ENCODE measurements around the gene MSI1.
"Not testable (repeated sequence)": the region's sequence is repeated elsewhere in the genome, so short reads cannot be mapped to it uniquely, and the experiment has no call there.

Gene MSI1

DNA sequence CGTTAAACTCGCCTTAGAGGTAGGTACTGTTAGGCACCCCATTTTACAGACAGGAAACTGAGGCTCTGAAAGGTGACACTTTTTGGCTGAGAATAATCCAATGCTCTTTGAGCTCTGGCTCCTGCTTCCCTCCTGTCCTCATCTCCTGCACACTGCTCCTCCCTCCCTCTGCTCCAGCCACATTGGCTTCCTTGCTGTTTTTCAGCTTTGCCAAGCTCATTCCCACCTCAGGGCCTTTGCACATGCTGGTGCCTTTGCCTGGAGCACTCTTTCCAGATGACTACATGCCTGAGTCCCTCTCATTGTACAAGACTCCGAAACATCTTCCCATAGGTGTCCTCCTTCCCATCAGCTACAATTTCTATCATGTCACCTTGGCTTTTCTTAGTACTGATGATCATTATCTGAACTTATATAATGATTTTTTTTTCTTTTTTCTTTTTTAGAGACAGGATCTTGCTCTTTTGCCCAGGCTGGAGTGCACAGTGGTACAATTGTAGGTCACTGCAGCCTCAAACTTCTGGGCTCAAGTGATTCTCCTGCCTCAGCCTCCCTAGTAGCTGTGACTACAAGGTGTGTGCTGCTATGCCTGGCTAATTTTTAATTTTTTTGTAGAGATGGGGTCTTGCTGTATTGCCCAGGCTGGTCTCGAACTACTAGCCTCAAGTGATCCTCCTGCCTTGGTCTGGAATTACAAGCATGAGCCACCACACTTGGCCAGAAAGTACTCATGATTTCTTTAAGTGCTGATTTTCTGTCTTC lies 15.2 kb downstream of the MSI1 start:
- no peak for DNase-seq

DNA sequence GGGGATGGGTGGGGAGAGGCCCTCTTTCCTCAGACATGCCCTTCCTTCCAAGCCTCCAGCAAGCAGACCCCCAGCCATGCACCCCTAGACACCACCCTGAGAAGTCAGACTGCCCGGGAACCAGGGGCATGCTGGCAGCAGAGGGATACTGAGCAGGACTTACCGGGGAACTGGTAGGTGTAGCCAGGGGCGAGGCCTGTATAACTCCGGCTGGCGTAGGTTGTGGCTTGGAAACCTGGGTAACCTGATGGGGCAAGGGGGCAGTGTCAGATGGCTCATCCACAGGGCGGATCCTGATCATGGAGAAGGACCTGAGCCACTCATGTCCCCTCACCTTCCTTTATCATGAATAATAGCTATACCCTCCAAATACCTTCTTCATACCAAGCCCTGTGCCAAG lies 15.8 kb downstream of the MSI1 start:
- DNase-seq: no peak

DNA sequence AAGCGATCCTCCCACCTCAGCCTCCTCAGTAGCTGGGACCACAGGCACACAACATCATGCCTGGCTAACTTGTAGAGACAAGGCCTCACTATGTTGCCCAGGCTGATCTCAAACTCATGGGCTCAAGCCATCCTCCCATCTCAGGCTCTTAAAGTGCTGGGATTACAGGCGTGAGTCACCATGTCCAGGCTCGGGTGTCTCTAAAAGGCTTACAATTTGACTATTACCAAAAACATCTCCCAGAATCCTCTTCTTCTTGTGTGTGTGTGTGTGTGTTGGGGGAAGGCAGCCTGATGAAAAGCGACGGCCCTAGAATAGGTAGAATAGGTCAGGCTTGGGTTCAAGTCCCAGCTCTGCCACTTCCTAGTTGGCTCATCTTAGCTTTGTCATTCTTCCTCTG lies 16.8 kb downstream of the MSI1 start:
- DNase-seq: no peak

DNA sequence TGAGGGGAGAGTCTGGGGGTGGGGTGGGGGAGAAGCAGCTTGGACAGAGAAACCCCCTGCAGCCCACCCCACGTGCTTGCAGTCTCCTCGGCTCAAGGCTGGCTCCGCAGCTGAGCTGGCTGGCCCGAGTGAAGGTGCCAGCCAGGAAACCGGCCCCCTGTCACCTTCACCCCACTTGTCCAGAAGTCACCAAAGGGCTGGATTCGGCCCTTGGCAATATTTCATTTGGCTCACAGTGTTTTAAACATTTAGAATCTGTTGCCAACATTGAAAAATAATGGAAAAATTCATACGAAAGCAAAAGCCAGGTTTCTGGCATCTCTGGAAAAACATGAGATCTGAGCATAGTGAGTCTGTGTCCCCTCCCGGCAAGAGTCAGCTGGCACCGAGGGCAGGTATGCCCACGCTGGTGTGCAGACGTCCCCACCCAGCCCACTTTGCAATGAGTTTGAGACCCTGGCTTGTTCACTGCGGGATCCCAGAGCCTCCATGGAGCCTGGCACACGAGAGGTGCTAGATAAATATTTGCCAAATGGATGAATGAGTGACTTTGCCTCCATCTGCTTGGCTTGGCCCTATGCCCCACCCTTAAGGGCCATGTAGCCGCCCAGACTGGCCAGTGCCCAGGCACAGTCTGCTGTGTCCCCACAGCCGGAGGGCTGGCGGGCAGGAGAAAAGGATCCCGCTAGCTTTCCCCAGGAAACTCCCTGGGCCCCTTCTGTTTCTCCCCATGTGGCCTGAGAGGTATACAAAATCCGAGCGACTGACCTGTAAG lies 18.2 kb downstream of the MSI1 start:
- DNase-seq: no peak

DNA sequence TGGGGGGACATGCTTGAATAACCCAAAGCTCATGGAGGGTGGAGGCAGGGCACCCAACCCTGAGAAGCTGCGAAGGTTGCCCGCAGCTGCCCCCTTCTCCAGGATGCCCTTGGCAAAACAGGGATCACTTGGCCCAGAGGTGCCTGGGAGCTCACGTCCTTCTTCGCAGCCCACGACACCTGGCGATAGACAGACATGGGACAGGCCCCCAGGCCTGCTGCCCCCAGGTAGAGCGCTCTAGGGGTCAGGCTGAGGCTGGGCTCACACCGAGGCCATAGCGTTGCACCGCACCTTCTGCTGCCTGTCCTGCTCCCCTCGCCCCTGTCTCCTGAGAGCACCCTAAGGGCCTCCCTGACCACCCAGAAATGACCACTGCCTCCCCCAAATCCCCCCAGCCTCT lies 21.2 kb downstream of the MSI1 start:
- DNase-seq: no peak

DNA sequence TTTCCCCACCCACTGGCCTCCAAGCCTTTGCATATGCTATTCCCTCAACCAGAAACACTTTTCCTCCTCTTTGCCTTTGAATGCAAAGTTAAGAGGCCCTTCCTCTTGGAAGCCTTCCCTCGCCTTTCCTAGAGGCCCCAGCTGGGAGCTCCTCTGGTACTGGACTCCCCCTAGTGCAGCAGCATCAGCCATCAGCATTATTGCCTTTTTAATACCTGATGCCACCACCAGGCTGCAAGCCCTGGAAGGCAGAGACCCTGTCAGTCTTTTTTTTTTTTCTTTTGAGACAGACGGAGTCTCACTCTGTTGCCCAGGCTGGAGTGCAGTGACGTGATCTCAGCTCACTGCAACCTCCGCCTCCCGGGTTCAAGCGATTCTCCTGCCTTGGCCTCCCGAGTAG lies 22.3 kb downstream of the MSI1 start:
- no peak for DNase-seq

DNA sequence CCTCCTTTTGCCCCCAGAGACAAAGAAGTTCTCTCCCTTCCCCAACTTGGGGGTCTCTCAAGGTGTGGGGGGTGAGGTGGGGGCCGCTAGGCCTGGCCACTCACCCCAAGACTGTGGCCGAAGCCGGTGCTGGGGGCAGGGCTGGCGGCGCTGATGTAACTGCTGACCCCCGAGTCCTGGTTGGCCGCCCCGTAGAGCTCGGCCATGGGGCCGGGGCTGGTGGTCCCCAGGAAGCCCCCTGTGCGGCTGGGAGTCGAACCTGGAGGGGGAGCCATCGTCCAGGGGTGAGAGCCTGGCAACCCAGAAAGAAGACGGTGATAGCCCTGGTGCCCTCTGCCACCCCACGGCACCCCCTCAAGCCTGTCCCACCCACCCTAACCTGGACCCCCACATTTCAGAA lies 22.9 kb downstream of the MSI1 start:
- DNase-seq: no peak

DNA sequence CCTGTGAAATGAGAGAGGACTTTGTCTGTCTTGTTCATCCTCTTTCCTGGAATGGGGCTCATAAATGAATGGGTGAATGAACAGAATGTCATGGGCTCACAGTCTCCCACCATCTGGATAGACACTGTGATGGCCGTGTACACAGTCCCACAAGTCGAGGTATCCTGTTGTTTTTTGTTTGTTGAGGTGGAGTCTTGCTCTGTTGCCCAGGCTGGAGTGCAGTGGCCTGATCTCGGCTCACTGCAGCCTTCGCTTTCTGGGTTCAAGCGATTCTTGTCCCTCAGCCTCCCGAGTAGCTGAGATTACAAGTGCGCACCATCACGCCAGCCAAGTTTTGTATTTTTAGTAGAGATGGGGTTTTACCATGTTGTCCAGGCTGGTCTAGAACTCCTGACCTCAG lies 25.3 kb downstream of the MSI1 start:
- no peak for DNase-seq

DNA sequence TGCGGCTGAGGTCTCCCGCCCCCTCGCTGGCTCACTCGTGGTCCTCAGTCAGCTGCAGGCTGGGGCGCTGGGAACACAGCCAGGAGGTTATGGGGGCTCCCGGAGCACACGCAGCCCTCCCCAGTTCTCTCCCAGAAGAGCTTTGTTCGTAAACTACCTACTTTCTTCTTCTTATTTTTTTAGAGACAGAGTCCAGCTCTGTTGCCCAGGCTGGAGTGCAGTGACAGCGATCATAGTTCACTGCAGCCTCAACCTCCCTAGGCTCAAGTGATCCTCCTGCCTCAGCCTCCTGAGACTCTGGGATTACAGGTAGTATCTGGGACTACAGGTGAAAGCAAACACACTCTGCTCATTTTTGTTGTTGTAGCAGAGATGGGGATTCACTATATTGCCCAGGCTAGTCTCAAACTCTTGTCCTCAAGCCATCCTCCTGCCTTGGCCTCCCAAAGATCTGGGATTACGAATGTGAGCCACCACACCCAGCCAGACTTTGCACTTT lies 25.9 kb downstream of the MSI1 start:
- DNase-seq: no peak

DNA sequence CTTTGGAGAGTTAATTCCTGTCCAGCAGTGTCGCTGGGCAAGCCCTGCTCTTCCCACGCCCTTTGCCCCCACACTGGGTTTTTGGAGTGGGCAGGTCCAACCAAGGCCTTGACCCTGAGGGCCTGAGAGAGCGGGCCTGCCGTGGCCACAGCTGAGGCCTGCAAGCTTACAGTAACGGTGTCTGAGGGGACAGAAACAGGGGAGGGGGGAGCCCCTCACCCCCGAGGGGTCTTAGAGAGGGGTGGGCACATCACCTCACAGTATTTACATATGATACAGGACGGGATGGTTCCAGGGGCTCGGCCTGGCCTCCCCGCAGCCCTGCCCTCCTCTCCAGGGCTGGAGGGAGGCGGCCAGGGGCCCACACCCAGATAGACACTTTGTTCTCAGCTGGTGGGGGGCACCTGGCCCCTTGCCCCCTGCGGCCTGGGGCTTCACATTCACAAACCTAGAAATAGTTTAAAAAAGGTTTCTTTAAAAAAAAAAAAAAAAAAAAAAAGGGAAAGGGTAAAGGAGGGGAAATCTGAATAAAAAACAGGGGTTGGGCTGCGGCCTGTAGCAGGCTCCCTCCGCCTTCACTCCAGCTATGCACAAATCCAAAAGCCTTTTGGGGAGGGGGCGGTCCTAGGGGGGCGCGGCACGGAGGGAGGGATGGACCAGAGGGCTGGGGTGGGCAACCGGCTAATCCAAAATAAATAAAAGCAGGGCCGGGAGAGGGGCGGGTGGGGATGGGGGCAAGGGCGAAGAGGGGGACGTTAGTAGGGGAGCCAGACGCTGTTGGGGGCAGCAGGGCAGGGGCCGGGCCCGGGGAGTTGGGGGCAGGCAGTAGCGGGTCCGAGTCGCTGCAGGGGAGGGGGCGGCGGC lies 26.6 kb downstream of the MSI1 start:
- no peak for DNase-seq

DNA sequence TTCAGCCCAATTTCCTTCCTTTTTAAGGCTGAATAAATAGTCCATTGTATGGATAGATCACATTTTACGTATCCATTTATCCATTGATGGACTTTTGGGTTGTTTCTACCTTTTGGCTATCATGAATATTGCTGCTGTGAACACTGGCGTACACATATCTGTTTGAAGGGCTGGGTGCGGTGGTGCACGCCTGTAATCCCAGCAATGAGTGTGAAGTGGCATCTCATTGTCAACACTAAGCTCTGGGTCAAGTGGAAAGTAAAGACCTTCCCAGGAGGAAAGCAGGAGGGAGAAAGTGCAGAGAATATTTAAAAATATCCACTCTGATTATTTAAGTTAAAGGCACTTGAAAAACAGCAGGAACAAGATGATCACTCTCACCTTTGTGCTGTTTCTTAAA lies 29.7 kb downstream of the MSI1 start:
- no peak for DNase-seq

DNA sequence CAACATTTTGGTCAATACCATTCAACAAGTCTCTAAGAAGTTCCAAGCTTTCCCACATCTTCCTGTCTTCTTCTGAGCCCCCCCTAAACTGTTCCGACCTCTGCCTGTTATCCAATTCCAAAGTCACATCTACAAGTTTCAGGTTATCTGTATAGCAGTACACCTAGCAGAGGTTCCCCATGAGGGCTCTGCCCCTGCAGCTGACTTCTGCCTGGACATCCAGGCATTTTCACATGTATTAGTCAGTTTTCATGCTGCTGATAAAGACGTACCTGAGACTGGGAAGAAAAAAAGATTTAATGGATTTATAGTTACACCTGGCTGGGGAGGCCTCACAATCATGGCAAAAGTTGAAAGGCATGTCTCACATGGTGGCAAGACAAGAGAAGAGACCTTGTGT lies 31.2 kb downstream of the MSI1 start:
- DNase-seq: no peak

DNA sequence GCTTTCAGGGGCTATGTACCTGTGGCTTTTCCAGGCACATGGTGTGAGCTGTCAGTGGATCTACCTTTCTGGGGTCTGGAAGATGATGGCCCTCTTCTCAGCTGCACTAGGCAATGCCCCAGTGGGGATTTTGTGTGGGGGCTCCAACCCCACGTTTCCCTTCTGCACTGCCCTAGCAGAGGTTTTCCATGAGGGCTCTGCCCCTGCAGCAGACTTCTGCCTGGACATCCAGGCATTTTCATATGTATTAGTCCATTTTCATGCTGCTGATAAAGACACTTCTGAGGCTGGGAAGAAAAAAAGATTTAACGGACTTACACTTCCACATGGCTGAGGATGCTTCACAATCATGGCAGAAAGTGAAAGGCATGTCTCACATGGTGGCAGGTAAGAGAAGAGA lies 32.6 kb downstream of the MSI1 start:
- DNase-seq: not testable (repeated sequence)

DNA sequence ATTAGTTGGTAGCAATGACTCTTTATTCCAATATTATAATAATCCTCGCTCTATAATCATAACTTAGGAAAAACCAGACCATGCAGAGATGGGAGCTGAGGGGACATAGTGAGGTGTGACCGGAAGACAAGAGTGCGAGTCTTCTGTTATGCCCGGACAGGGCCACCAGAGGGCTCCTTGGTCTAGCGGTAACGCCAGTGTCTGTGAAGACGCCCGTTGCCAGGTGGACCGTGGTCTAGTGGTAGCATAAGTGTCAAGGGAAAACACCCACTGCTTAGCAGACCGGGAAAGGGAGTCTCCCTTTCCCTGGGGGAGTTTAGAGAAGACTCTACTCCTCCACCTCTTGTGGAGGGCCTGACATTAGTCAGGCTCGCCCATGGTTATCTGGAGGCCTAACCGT lies 33.5 kb downstream of the MSI1 start:
- DNase-seq: not testable (repeated sequence)

DNA sequence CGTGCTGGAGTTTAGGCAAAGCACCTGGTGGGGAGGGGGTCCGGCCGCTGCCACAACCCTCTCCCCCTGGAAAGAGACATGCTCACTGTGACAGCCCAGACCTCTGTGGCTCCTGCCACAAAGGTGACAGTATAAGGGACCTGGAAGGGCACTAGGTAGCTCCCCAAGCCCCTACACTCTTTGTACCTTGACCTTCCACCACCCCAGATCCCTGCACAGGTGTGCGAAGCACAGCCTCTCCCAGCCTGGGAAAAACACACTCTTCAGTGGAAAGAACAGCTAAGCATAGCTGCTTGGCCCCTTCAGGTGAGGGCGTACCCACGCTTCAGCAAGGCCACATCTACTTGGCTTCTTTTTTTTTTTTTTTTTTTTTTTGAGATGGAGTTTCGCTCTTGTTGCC lies 36.4 kb downstream of the MSI1 start:
- no peak for DNase-seq

DNA sequence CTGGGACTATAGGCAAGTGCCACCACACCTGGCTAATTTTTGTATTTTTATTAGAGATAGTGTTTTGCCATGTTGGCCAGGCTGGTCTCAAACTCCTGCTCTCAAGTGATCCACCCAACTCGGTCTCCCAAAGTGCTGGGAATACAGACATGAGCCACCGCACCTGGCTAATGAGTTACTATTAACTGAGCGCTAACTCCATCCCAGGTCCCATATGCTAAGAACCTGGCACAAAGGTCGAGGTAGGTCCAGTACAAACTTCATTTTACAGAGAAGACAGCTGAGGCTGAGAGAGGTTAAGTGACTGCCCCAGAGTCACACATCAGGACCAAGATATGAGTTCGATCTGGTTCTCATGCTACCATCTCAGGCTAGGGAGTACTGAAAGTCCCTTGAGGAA lies 36.9 kb downstream of the MSI1 start:
- DNase-seq: no peak

DNA sequence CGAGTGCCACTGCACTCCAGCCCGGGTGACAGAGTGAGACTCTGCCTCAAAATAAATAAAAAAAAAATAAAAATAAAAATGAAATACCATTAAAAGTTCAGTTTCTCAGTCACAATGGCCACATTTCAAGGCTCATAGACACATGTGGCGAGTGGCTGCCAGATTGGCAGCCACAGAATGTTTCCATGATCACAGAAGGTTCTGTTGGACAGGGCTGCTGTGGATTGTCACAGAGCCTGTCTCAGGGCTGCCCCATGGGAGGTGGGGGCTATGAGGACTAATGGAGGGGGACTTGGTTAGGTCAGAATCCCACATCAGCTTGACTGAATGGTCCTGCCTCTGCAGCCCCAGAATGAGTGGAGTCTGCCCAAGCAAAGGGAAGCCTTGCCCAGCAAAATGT lies 37.6 kb downstream of the MSI1 start:
- DNase-seq: no peak

DNA sequence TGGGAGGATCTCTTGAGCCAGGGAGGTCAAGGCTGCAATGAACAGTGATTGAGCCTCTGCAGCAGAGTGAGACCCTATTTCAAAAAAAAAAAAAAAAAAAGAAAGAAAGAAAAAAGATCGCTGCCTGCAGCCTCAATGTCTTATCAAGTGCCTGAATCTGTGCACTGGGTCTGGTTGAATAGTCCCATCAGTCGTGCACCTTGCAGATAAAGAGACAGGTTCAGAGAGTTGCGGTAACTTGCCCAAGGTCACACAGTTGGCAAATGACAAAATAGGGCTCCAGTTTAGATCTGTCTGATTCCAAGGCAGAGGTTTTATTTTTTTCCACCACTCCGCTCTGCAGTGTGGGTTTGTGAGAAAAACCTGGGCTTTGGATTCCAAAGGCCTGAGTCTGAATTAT lies 40.7 kb downstream of the MSI1 start:
- DNase-seq: no peak

DNA sequence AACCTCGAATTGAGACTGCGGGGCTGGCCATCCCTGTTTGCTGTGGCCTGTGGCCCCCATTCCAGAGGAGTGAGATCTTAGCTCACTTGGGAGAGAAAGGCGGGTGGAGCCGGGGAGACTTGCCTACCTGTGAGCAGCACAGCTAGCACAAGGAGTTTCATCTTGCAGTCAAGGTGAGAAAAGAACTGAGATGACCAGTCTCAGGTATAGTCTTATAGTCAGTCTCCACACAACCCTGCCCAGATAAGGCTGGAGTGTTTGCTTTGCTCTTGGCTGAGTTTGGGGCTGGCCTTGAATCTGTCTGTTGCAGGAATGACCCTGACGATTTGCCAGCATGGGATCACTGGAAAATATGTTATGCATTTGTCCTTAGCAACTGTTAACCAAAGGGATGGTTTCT lies 41.4 kb downstream of the MSI1 start, which contains the start of gene PLA2G1B:
Gene PLA2G1B (minus strand): TSS at position 187 of the 400 bp plus-strand sequence. CDS start 26 bp downstream, at position 161.
- no peak for DNase-seq

DNA sequence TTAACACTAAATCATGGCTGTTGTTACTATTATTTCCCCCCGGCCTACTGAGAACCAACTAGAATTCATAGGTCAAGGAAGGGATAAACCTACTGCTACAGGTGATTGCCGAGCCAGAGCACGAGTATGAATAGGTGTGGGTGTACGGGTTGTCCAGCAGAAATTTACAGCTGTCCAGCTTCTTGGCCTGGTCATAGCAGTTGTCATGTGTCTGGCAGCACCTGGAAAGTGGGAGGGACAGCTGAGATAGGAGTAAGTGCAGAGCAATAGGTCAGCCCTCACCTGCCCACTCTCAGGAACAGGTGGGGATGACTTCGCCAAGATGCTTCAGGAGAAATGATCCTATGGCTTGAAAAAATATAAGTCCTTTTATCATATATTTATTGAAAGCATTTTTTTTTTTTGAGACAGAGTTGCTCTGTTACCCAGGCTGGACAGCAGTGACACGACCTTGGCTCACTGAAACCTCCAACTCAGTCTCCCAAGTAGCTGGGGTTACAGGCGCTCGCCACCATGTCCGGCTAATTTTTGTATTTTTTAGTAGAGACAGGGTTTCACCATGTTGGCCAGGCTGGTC lies 44.0 kb downstream of the MSI1 start:
- DNase-seq: no peak

DNA sequence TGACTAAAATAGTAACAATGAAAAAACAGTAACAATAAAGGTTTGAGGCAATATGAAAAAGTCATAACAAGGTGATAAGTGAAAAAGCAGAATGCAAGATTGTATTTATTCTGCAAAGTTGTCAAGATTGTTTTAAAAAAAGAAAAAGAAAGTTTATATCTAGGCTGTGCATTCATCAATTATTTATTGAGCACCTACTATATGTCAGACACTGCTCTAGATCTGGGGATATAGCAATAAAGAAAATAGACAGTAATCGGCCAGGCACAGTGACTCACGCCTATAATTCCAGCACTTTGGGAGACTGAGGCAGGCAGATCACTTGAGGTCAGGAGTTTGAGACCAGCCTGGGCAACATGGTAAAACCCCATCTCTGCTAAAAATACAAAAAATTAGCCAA lies 45.2 kb downstream of the MSI1 start:
- no peak for DNase-seq

DNA sequence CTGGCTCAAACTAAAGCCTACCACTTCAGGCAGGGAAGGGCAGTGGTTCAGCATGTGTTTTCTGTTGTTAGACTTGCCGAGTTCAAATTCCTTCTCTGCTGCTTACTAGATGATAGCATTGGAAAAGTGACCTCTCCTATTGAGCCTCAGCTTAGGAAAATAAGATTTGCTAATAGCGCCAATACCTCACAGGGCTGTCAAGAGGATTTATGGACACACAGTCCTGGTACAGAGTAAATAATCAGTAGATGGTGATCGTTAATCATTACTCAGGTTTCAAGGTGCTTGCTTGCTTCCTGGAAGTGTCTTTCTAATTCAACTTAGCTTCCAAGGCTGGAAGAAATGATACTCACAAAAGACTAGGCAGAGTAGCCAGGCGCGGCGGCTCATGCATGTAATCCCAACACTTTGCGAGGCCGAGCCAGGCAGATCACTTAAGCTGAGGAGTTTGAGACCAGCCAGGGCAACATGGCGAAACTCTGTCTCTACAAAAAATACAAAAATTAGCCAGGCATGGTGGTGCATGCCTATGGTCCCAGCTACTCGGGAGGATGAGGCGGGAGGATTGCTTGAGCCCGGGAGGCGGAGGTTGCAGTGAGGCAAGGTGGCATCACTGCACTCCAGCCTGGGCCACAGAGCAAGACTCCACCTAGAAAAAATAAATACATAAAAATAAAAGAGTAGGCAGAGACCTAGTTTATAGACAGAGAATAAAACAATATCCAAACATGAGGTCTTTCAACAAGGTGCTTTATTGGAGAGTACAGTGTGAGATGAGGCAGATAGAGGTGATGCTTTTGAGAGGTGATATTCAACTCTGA lies 47.4 kb downstream of the MSI1 start:
- DNase-seq: no peak

Data from activated effector memory CD4-positive, alpha-beta T cell treated with Interleukin-2 at 50 U/mL for 16 hours (primary cell).